AG08396 (cell line): Measurements from ENCODE around the gene FCSK.

Experiments used
- DNase-seq: peaks from one replicate; pipeline ENCODE4 v3.0.0; 2012; ENCODE audit warnings: low spot score, mixed read lengths

Gene FCSK

DNA sequence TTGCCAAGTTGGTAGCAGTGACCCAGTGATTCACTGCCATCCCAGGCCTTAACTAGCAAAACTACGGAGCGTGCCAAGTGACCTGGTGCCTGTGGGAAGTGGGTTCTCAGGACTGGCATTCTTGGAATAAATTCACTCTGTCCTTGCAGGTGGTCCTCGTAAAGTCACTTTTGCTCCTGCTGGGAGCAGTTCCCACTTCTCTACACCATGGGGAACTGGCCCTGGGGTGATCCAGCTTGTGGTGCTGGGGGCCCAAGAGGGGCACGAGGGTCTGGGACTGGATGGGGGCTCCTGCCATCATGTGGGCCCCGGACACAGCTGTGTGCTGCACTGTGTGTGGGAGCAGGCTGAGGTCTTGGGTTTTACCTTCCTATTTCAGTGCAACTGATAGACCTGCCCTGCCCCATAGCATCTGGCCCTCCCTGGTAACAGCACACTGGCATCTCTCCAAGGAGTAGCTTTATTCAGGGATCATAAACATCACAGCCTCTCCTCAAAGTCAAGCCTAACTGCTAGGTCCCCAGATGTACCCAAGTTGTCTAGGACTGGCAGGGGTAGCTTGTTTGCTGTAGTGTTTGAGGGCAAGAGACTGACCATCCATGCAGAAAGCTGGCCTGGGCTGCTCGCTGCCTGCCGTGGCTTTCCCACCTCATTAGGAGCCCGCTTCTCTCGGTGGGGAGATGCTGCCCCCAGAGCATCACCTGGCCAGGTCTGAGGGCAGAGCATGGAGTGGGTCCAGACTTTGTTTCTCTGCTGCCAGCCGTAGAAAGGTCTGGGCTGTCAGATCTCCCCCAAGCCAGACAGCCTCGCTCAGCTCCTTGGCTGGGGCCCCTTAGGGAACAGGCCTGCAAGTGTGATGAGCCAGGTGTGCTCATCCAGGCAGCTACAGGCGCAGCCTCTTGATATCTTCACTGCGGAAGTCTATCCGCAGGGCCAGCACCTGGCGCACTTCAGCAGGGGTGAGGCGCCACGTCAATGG, 26.0 kb downstream of the FCSK start:
- DNase-seq, result no peak

DNA sequence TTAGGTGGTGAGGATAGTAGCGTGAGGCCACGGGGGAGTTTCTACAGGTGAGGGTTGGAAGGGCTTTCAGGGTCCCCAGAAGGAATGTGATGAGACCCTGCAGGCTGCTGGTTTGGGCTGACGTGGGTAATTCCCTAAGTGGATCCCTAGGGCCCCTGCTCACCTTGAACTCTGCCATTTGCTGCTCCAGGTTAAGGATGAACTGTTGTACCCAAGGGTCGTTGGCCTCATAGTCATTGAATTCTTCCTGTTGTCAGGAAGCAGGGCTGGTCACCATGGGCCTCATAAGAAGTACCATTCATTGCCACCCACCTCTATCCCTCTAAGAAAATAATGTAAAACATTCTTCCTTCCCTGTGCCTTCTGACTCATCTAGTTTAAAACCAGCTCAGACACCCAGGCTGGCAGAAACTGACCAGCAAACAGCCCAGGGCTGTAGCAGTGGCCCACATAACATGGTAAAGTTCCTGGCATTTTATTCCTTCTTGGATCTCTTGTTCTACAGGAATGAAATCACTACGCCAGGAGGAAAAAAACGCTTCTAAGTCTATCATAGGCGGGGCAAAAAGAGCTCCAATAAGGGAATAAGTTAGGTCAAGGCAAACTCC, 27.6 kb downstream of the FCSK start:
- peak; percentile 53 for DNase-seq

DNA sequence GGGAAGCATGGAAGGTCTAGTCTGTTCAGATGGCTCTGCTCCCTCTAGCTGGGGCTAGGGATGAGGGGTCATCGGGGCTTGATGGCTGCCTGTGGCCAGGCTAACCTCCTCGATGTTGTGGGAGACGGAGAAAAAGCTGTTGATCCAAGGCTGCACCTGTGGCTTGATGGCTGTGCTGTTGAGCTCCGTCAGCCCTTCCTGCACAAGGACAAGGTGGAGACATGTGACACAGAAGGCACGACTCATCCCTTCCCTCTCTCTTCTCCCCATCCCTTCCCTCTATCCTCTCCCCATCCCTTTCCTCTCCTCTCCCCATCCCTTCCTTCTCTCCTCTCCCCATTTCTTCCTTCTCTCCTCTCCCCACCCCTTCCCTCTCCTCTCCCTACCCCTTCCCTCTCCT, 28.2 kb downstream of the FCSK start:
- no peak for DNase-seq

DNA sequence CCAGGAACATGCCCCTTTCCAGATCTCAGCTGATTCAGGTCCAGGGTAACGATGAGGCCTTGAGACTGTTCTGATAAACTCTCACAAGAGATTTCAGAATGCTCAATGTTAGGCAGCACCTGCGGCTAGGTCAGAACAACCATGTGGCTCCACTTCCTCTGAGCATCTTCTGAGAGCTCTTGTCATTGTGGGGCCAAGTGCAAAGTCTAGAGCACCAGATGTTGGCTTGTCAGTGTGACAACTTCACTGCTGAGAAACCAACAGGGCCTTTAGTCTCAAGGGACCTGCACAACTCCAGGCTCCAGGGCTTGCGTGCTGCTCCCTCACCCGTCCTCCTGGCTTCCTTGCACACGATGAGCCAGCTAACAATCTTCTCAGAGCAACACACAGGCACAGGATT, 29.0 kb downstream of the FCSK start:
- DNase-seq, result no peak

DNA sequence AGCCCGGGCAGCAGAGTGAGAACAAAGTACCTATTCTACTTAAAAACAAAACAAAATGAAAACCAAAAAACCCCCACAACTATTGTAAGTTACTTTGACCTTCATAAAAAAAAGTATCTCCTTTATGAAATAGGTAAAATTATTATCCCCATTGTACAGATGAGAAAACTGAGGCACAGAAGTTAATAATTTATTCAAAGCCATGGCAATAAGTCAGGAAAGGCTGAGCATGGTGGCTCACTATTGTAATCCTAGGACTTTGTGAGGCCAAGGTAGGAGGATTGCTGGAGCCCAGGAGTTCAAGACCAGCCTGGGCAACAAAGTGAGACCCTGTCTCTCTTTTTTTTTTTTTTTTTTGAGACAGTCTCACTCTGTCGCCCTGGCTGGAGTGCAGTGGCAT, 30.5 kb downstream of the FCSK start:
- no peak for DNase-seq

DNA sequence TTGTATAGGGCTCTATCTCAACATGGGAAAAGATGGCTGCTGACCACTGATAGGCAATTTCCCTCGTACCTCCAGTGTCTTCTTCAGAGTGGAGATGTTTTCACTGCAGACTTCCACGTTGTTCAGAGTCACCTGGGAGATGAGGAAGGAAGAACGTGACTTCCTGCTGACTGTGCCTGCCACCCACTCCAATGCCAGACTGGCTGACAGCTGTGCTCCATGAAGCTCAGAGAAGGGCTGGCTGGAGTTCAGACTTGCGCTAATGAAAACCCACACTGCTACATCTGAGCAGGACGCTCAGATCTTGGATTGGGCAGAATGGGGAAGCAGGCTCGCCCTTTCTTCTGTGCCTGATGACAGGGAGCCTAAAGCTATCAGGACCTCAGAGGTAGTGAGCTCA, 35.9 kb downstream of the FCSK start:
- no peak for DNase-seq

DNA sequence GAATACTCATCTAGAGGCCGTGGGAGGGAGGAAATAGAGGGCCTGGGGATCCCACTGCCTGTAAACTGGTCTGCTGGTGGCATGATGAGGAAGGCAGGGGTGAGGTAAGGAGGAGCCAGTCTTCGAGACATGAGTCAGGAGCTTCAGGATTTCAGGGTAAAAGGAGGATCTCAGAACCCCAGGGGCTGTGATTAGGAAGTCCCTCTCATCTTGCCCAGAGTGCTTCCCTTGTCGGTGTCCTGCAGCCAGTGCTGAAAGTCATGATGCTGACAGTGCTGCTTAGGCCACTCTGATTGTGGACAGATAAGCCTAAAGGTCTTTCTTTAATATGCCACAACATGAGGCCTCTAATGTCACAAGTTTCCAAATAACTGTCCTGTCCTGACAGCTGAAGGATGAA, 39.4 kb downstream of the FCSK start:
- DNase-seq, result no peak

DNA sequence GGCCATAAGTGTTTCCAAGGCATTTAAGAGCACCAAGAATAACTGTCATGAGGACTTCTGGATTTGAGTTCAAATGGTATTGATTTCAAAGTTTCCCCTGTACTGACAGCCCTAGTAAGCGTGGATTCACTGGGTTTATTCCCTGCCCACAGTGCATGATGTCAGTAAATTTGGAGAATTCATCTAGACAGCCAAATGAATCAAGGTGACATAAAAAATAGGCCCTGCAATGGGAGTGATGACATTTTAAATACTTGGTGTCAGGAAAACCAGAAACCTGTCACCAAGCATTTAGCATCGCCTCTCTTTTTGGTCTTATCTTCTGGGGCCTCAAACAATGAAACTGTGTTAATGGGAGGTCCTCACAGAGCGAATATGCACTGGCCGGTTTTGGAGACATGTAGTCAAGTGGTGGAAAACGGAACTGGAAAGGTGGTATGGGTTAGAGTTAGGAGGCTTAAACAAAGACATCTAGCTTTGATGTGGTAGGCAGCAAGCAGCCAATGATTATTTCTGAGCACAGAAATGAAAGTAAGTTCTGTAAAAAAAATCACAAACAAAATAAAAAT, 39.9 kb downstream of the FCSK start:
- DNase-seq, result no peak

DNA sequence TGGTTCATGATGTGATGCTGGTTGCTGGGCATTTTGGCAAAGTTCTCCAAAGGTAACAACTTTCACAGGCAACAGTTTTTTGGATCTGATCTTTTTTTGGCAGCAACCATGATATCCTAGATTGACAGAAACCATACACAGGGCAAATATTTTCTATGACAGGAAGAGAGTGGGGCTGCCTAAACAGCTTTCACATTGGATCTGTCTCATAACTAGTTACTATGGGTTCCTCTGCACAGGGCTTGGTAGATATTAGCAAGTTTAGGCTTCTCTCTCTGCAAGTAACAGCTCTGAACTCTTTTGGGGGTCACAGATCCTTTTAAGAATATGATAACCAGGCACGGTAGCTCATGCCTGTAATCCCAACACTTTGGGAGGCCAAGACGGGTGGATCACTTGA, 40.4 kb downstream of the FCSK start:
- no peak for DNase-seq

DNA sequence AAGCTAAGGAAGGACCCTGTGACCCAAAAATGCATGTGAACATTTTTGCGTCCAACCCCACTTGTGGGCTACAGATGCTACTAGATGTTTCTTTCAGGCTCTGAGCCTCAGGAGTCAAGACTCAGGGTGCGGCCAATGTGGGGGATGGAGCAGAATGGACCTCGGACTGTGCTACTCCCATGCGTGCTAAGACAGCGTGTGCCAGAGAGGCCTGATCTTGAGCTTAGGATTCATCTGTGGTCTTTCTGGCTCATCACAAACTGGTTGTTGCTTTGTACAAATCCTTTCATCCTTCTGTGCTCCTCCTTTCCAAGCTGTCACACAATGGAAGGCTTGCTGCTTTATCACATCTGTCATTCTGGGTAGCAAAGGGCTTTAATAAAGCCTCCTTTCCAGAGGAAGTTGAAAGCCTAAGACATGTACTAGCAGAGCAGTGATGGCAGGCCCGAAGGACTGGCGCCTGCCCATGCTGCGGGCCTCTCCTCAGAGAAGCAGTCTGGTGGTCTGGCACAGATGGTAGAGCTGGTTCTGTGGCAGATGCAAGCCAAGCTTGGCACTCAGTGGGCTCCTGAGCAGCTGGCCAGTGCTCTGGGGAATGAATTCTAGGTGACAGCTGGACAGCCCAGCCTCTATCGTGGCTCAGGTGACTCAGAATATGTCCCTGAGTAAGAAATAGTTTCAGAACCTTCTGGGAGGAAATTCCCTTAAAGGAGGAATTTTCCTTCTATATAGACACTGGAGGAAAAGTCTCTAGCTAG, 41.2 kb downstream of the FCSK start:
- DNase-seq, result no peak

DNA sequence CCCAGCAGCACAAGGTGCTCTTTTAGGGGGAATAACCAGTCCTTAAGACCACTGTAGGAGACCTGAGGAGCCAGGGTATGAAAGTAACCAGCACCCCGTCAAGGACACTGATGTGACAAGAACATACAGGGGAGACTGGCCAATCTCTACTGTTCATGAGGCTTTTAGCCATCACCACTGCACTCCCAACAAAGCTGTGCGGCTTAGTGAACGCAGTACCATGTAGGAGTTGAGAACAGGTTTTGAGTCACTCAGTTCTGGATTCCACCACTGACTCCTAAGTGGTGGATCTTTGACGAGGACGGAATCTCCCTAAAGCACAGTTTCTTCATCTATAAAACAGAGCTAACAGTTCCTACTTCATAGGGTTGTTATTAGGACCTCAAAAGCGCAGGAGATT, 42.1 kb downstream of the FCSK start:
- no peak for DNase-seq

DNA sequence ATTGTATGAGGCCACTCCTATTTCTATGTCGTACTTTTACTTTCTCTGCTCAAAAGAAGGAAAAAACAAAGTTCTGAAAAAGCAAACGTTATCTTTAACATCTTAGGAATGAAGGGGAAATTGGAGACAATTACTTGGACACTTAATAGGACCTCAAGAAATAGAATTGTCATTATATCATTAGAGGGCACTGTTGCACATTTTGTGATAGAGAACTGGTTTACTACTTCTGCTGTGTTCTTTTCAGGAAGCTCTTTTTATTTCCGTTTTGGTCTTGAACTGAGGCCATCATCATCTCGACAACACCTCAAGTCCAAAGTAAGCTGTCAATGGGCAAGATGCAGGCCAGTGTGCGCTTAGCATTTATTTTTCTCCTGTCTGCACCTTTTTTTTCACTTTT, 54.4 kb downstream of the FCSK start:
- no peak for DNase-seq

DNA sequence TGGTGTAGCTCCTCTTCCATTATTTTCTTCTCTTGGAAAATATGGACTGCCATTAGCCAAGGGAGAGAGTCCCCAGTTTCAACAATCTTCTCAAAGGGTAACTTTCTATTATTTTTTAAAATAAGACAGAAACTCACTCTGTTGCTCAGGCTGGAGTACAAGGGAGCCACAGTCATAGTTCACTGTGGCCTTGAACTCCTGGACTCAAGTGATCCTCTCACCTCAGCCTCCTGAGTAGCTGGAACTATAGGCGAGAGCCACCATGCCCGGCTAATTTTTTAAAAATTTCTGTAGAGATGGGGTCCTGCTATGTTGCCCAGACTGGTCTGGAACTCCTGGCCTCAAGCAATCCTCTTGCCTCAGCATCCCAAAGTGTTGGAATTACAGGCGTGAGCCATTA, 55.8 kb downstream of the FCSK start:
- DNase-seq, result no peak

DNA sequence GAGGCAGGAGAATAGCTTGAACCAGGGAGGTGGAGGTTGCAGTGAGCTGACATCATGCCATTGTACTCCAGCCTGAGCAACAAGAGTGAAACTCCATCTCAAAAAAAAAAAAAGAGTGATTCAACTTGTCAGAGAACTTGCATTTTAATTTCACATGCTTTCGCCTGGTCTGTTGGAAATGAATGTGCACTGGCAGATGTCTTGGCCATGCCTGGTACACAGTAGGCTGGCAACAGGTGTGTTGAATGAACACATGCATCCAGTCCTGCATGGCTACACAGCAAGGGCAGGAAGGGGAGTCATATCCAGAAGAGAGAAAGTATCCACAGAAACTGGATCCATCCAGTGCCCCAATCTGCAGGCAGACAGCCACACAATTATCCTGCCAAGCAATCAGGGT, 57.4 kb downstream of the FCSK start:
- no peak for DNase-seq

DNA sequence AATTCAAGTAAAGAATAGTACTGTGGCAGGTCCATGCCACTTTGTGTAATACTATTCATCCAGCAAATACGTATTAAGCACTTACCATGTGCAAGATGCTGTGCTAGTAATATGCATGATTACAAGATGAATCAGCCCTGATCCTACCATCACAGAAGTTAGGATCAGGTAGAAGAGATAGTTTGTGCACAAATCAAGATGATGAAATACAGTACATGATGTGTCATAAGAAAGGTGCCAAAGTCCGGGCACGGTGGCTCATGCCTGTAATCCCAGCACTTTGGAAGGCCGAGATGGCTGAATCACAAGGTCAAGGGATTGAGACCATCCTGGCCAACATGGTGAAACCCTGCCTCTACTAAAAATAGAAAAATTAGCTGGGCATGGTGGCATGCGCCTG, 58.1 kb downstream of the FCSK start:
- DNase-seq, result no peak

DNA sequence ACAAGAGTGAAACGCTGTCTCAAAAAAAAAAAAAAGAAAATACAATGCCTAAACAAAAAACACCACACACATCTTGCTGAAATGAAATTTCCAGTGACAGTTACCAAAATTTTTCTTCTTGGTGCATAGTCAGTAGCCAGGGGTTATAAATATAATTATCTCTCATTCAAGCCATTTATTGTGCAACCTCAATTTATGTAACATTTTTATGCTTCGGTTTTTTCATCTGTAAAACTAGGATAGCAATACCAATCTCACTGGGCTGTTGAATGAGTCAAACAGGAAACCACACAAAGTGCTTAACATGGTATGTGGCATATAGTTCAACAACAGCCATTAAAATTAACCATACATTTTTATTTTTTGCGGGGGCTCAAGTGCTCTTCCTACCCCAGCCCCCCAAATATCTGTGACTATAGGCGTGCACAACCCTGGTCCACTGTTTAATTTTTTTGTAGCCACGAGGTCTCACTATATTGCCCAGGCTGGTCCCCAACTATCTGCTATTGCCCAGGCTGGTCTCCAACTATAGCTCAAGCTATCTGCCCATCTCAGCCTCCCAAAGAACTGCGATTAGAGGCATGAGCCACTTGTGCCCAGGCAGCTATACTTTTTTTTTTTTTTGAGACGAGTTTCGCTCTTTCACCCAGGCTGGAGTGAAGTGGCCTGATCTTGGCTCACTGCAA, 66.4 kb downstream of the FCSK start:
- no peak for DNase-seq

DNA sequence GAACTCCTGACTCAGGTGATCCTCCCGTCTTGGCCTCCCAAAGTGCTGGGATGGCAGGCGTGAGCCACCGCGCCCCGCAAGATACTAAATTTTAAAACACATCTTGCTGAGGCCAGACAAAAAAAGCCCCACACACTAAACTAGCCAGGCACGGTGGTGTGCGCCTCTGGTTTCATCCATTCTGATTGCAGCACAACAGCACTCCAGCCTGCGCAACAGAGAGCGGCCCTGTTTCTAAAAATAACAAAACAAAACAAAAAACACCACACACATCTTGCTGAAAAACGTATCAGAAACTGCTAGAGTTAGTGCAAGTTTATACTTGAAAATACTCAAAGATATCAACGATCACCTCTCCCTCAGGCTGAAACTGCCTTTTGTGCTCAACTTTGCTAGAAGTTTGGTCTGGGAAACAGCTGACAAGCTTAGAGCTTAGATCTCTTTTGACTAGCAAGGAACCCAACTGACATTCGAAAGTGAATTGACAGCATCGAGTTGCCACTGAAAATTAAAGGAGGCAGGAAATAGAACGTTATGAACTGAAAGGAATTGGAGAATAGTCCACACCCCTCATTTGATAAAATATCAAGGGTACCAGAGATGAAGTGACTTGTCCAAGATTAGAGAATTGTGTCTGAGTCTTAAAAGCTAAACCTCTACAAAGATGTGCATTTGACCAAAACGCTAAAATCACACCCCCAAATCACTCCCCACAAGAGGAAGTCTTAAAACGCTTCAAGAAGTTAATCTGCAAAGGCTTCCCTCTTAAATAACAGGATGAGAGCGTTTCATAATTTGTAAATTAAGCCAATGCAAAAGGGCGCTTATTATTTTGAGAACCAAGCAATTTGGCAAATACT, 68.1 kb downstream of the FCSK start:
- no peak for DNase-seq

DNA sequence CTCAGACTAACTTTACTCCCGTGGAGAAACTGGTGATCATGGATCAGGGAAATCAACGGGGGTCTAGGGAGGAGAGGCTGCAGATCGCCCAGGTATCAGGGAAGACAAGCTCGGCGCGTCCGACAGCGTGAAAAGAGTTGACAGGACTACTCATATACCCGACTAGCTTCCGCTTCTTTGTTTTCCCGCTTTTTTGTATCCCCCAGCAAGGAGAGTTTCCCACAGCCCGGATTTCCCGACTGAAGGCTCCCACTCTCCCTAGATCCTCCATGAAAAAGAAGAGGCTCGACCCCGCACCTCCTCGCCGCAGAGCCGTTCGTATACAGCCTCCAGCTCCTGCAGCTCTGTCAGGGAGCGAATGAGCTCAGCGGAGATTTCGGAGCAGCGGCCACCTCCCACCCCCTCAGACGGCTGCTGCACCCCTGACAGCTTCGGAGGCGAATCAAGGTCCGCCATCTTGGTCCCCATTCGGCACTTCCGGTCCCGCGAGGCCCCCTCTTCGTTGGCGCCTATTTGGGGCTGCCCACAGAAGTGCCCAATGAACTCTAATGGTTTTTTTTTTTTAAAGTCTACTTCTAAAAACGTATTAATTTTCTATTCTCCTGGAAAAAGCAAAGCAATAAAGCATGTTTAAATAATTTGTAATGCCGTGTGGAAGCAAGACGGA, 68.8 kb downstream of the FCSK start, which contains the start of gene COG4:
COG4 (minus strand) TSS at position 479 of the 667 bp plus-strand sequence; CDS start at position 468, 11 bp downstream.
- DNase-seq, result peak; percentile 88

DNA sequence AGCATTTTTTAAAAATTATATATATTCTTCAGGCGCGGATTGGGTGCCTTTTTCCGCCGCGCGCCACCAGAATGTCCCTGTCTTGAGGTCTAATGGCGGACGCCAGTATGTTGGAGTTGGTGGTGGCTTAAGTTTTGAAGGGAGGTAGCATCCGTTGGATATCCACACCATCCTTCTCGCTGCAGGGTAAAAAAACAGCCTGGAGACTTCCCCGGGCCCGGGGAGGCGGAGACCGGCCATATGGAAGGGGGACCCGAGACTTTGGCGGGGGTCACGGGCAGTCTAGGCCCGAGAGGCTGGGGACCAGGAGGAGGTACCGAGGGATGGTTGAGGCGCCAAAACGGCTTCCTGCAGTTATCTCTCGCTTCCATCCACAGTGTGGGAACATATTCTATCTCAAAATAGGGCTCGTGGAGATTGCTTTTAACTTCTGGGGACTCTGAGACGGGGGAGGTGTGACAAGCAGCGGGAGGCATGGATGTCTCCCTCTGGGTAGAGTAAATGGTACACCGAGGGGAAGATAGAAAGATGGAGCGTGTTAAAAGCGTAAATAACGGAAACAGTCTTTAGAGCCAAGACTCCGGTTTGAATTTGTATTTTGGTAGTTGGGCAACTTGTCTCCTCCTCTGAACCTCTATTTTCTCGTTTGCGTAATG, 69.5 kb downstream of the FCSK start, which contains the start of gene SF3B3:
SF3B3 (plus strand) TSS at position 74 of the 656 bp plus-strand sequence. CDS start 2,841 bp downstream, outside the sequence.
- peak; percentile 54 for DNase-seq
